CD4-positive, alpha-beta memory T cell (primary cell): ENCODE results near the gene VWA5B2. TPM values are rescaled to one million over a fixed set of nuclear protein-coding genes. Genes with fewer than 3 reads are reported as not detected.

ENCODE experiments used
- CTCF ChIA-PET: fragments of 350-600 bp; sonication (Branson Sonifier 250); formaldehyde crosslinking; loops from one replicate; lab custom pipeline; 2021; ENCODE audit warnings: inconsistent platforms; ENCODE audit not compliant: partially characterized antibody; lab: Charles Lee
- POLR2A ChIA-PET: fragments of 350-600 bp; sonication (Branson Sonifier 250); formaldehyde crosslinking; loops from one replicate; lab custom pipeline; 2021; ENCODE audit not compliant: partially characterized antibody; lab: Charles Lee
- DNase-seq, 5 donors: peaks; one replicate each; pipeline versions ENCODE4 v3.0.0 to v3.0.0-alpha.2; 2020 to 2022; ENCODE audit warnings: mixed read lengths in 1 of 5
- H3K27ac ChIP-seq: one replicate; pipeline ENCODE4 v1.7.0; 2013; ENCODE audit warnings: low read depth, low read length
- H3K27me3 ChIP-seq: 2 replicates; pipeline ENCODE4 v1.7.0; 2013; ENCODE audit warnings: mild to moderate bottlenecking, low read length, moderate library complexity; ENCODE audit not compliant: insufficient read depth
- H3K36me3 ChIP-seq: 2 replicates; pipeline ENCODE4 v1.7.0; 2013; ENCODE audit warnings: mild to moderate bottlenecking, low read length, moderate library complexity; ENCODE audit not compliant: insufficient read depth
- H3K4me1 ChIP-seq: 2 replicates; pipeline ENCODE4 v1.7.0; 2013; ENCODE audit warnings: mild to moderate bottlenecking, low read length, moderate library complexity; ENCODE audit not compliant: insufficient read depth
- H3K4me3 ChIP-seq, 2 donors: one replicate each; pipeline ENCODE4 v1.7.0; 2013; ENCODE audit warnings: low read length in 2 of 2, mild to moderate bottlenecking in 1 of 2
- H3K9me3 ChIP-seq, 2 donors: one replicate each; pipeline ENCODE4 v1.7.0; 2013; ENCODE audit warnings: low read length in 2 of 2, control low read depth in 1 of 2; ENCODE audit not compliant: control insufficient read depth in 1 of 2
- H3K27ac Mint-ChIP-seq, 7 donors: one replicate each; pipeline ENCODE4 v1.8.0; 2020 to 2021; ENCODE audit warnings: mixed read lengths in 7 of 7, mild to moderate bottlenecking in 6 of 7, inconsistent platforms in 3 of 7, moderate library complexity in 3 of 7
- H3K27me3 Mint-ChIP-seq, 2 donors: one replicate each; pipeline ENCODE4 v1.8.0; 2020 to 2021; ENCODE audit warnings: mixed read lengths in 2 of 2
- H3K36me3 Mint-ChIP-seq, 2 donors: one replicate each; pipeline ENCODE4 v1.8.0; 2020 to 2021; ENCODE audit warnings: mixed read lengths in 2 of 2, inconsistent platforms in 1 of 2, mild to moderate bottlenecking in 1 of 2
- H3K4me1 Mint-ChIP-seq, 4 donors: one replicate each; pipeline ENCODE4 v1.8.0; 2020 to 2021; ENCODE audit warnings: mixed read lengths in 4 of 4, mild to moderate bottlenecking in 1 of 4
- H3K4me3 Mint-ChIP-seq, 8 donors: one replicate each; pipeline ENCODE4 v1.8.0; 2020 to 2021; ENCODE audit warnings: mixed read lengths in 8 of 8, mild to moderate bottlenecking in 7 of 8, moderate library complexity in 6 of 8, inconsistent platforms in 3 of 8
- H3K9me3 Mint-ChIP-seq, 8 donors: one replicate each; pipeline ENCODE4 v1.8.0; 2020 to 2021; ENCODE audit warnings: mixed read lengths in 8 of 8, mild to moderate bottlenecking in 5 of 8, inconsistent platforms in 3 of 8, moderate library complexity in 1 of 8
- intact Hi-C: fragments of 100-400 bp; cut with micrococcal nuclease; formaldehyde crosslinking; loops from one replicate; pipeline ENCODE4 v1.15.1; 2023
- polyA plus RNA-seq, 2 donors: library from polyadenylated mRNA; unstranded; fragments of 300-500 nt; fragmentation: Illumina TruSeq; gene quantifications; one replicate each; pipeline ENCODE4 v1.2.3, GENCODE V29; 2021
- total RNA-seq, 2 experiments: library from RNA; stranded (reverse); gene quantifications; one replicate each; pipeline ENCODE4 v1.2.3, GENCODE V29; 2021

Gene VWA5B2
- total and polyA plus RNA-seq, 4 experiments from 2014 or later = 0.38 TPM; not detected in 3

- peaks cover 39 to 40% of the 10 kb centered on the region in 2 donors for H3K27me3 Mint-ChIP-seq
- Histone ChIP-seq H3K36me3 (no peaks in the 10 kb centered on the region), H3K9me3 (no peaks in the 10 kb centered on the region), H3K4me3 (peak overlapping the region in 1 of 2 donors; percentile 51), H3K27ac (no peak overlapping the region), H3K4me1 (peaks cover 11% of the 10 kb centered on the region), H3K27me3 (peaks cover 40% of the 10 kb centered on the region)
- H3K4me1 Mint-ChIP-seq = peaks cover 5 to 17% (median 7%) of the 10 kb centered on the region in 4 donors
- intact Hi-C loops = no loop called here
- H3K9me3 Mint-ChIP-seq = peaks cover 0 to 2% (median 0%) of the 10 kb centered on the region in 8 donors
- no peak for DNase-seq
- peak overlapping the region in 2 of 7 donors; percentile 64 to 73 for H3K27ac Mint-ChIP-seq
- H3K4me3 Mint-ChIP-seq = peak overlapping the region; percentile 64 to 93 (median 81)
- POLR2A ChIA-PET = interaction anchor here (1.2 kb wide), 1 partner anchor 19 kb away, joined by 4 read pairs; the partner anchor contains the start of gene EEF1AKMT4
- H3K36me3 Mint-ChIP-seq = no peaks in the 10 kb centered on the region
- CTCF ChIA-PET = interaction anchor here (1.1 to 5.4 kb wide), 3 partner anchors 9 to 58 kb away, joined by 3 to 76 read pairs (median 3); partner anchors contain the start of gene EEF1AKMT4
These were observed 1.5 kb downstream of the VWA5B2 start for GRCh38 chr3:184230603-184231528.

- ChIA-PET CTCF (interaction anchor here (1.1 kb wide), 2 partner anchors 10 to 18 kb away, joined by 3 read pairs; partner anchors contain the start of gene EEF1AKMT4), POLR2A (no interaction called here)
- no peaks in the 10 kb centered on the region for H3K36me3 ChIP-seq
- Mint-ChIP-seq H3K27me3 (peaks cover 34 to 39% of the 10 kb centered on the region in 2 donors), H3K4me1 (peaks cover 5 to 17% (median 7%) of the 10 kb centered on the region in 4 donors), H3K4me3 (peak overlapping the region; percentile 58 to 93 (median 81)), H3K36me3 (no peaks in the 10 kb centered on the region), H3K9me3 (peaks cover 0 to 2% (median 0%) of the 10 kb centered on the region in 8 donors), H3K27ac (no peak overlapping the region)
- H3K27me3 ChIP-seq = peaks cover 40% of the 10 kb centered on the region
- H3K4me1 ChIP-seq = peaks cover 11% of the 10 kb centered on the region
- H3K4me3 ChIP-seq = no peak overlapping the region
- no peaks in the 10 kb centered on the region for H3K9me3 ChIP-seq
- H3K27ac ChIP-seq = no peak overlapping the region
- no peak for DNase-seq
- intact Hi-C loops = no loop called here
These were observed 2.3 kb downstream of the VWA5B2 start for GRCh38 chr3:184231671-184232070.

- Mint-ChIP-seq H3K27me3 (peaks cover 27 to 32% of the 10 kb centered on the region in 2 donors), H3K4me1 (peaks cover 5 to 17% (median 7%) of the 10 kb centered on the region in 4 donors), H3K36me3 (no peaks in the 10 kb centered on the region), H3K9me3 (peaks cover 0 to 2% (median 0%) of the 10 kb centered on the region in 8 donors), H3K27ac (no peak overlapping the region), H3K4me3 (no peak overlapping the region)
- H3K27me3 ChIP-seq = peaks cover 35% of the 10 kb centered on the region
- CTCF ChIA-PET = interaction anchor here (0.6 kb wide), 1 partner anchor 54 kb away, joined by 4 read pairs; no protein-coding TSS in a partner anchor
- intact Hi-C loops = no loop called here
- POLR2A ChIA-PET = no interaction called here
- no peaks in the 10 kb centered on the region for H3K36me3 ChIP-seq
- no peak for DNase-seq
- H3K27ac ChIP-seq = no peak overlapping the region
- no peak overlapping the region for H3K4me3 ChIP-seq
- H3K4me1 ChIP-seq = peaks cover 11% of the 10 kb centered on the region
- H3K9me3 ChIP-seq = no peaks in the 10 kb centered on the region
These were observed 3.9 kb downstream of the VWA5B2 start for GRCh38 chr3:184233127-184233843.

GRCh38 chr3:184234224-184234623 lies 4.8 kb downstream of the VWA5B2 start:
- Histone ChIP-seq H3K4me3 (no peak overlapping the region), H3K4me1 (peaks cover 11% of the 10 kb centered on the region), H3K27ac (no peak overlapping the region), H3K36me3 (no peaks in the 10 kb centered on the region), H3K9me3 (no peaks in the 10 kb centered on the region), H3K27me3 (peaks cover 28% of the 10 kb centered on the region)
- H3K27ac Mint-ChIP-seq = no peak overlapping the region
- intact Hi-C loops = no loop called here
- H3K4me1 Mint-ChIP-seq = peaks cover 5 to 10% (median 7%) of the 10 kb centered on the region in 4 donors
- H3K9me3 Mint-ChIP-seq = peaks cover 0 to 2% (median 0%) of the 10 kb centered on the region in 8 donors
- H3K27me3 Mint-ChIP-seq = peaks cover 24 to 27% of the 10 kb centered on the region in 2 donors
- no peak overlapping the region for H3K4me3 Mint-ChIP-seq
- DNase-seq = no peak
- ChIA-PET CTCF (no interaction called here), POLR2A (no interaction called here)
- H3K36me3 Mint-ChIP-seq = no peaks in the 10 kb centered on the region

- ChIA-PET CTCF (no interaction called here), POLR2A (no interaction called here)
- H3K36me3 Mint-ChIP-seq = no peaks in the 10 kb centered on the region
- H3K9me3 ChIP-seq = no peaks in the 10 kb centered on the region
- peaks cover 24 to 27% of the 10 kb centered on the region in 2 donors for H3K27me3 Mint-ChIP-seq
- no peaks in the 10 kb centered on the region for H3K36me3 ChIP-seq
- H3K9me3 Mint-ChIP-seq = peaks cover 0 to 2% (median 0%) of the 10 kb centered on the region in 8 donors
- peaks cover 11% of the 10 kb centered on the region for H3K4me1 ChIP-seq
- intact Hi-C loops = no loop called here
- H3K4me3 Mint-ChIP-seq = no peak overlapping the region
- DNase-seq = no peak
- no peak overlapping the region for H3K27ac Mint-ChIP-seq
- H3K27ac ChIP-seq = no peak overlapping the region
- peaks cover 5 to 10% (median 7%) of the 10 kb centered on the region in 4 donors for H3K4me1 Mint-ChIP-seq
- peaks cover 26% of the 10 kb centered on the region for H3K27me3 ChIP-seq
- no peak overlapping the region for H3K4me3 ChIP-seq
These were observed 5.4 kb downstream of the VWA5B2 start for GRCh38 chr3:184234671-184235380.

- Mint-ChIP-seq H3K27me3 (peaks cover 24 to 27% of the 10 kb centered on the region in 2 donors), H3K4me3 (no peak overlapping the region), H3K4me1 (peaks cover 5 to 10% (median 7%) of the 10 kb centered on the region in 4 donors), H3K36me3 (peaks cover 0 to 1% of the 10 kb centered on the region in 2 donors), H3K27ac (no peak overlapping the region), H3K9me3 (peaks cover 0 to 2% (median 0%) of the 10 kb centered on the region in 8 donors)
- Histone ChIP-seq H3K4me1 (peaks cover 5% of the 10 kb centered on the region), H3K4me3 (no peak overlapping the region), H3K36me3 (no peaks in the 10 kb centered on the region), H3K27me3 (peaks cover 25% of the 10 kb centered on the region), H3K27ac (no peak overlapping the region), H3K9me3 (no peaks in the 10 kb centered on the region)
- DNase-seq = no peak
- ChIA-PET CTCF (interaction anchor here (0.6 to 3.5 kb wide), 2 partner anchors 8 to 15 kb away, joined by 3 to 19 read pairs; no protein-coding TSS in a partner anchor), POLR2A (no interaction called here)
- intact Hi-C loops = no loop called here
These were observed 6.1 kb downstream of the VWA5B2 start for GRCh38 chr3:184235381-184236032.
